GM19395 (cell line): ENCODE results near the gene CXCL8.
"Not testable (repeated sequence)": the region's sequence is repeated elsewhere in the genome, so short reads cannot be mapped to it uniquely, and the experiment has no call there.

Source experiments
- ATAC-seq: cut with Tn5 transposase; IDR thresholded peaks from one replicate; pipeline ENCODE4 v1.9.1; 2021; ENCODE audit warnings: mild to moderate bottlenecking, moderate library complexity; ENCODE audit not compliant: unreplicated experiment

The CXCL8 gene

DNA sequence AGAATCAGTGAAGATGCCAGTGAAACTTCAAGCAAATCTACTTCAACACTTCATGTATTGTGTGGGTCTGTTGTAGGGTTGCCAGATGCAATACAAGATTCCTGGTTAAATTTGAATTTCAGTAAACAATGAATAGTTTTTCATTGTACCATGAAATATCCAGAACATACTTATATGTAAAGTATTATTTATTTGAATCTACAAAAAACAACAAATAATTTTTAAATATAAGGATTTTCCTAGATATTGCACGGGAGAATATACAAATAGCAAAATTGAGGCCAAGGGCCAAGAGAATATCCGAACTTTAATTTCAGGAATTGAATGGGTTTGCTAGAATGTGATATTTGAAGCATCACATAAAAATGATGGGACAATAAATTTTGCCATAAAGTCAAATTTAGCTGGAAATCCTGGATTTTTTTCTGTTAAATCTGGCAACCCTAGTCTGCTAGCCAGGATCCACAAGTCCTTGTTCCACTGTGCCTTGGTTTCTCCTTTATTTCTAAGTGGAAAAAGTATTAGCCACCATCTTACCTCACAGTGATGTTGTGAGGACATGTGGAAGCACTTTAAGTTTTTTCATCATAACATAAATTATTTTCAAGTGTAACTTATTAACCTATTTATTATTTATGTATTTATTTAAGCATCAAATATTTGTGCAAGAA lies 2.3 kb downstream of the CXCL8 start:
- no peak for ATAC-seq

DNA sequence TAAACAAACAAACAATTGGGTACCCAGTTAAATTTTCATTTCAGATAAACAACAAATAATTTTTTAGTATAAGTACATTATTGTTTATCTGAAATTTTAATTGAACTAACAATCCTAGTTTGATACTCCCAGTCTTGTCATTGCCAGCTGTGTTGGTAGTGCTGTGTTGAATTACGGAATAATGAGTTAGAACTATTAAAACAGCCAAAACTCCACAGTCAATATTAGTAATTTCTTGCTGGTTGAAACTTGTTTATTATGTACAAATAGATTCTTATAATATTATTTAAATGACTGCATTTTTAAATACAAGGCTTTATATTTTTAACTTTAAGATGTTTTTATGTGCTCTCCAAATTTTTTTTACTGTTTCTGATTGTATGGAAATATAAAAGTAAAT lies 2.9 kb downstream of the CXCL8 start:
- no peak for ATAC-seq

DNA sequence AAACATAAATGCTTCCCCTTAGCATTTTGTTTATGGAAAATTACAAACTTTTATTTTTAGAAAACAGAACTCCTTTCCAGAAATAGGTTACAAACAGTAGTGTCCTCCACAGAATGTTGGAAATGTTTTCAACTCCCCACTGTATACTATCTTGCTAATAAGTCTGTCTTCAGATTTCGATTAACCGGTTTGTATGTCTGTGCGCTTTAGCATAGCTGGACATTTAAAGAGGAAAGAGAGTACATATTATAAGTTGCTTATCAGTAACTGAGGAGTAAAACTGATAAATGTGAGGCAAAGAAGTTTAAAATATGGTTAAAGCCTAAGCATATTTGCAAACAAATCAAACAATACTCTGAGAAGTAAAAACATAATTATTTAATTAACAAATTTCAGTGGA lies 3.4 kb downstream of the CXCL8 start:
- no peak for ATAC-seq

DNA sequence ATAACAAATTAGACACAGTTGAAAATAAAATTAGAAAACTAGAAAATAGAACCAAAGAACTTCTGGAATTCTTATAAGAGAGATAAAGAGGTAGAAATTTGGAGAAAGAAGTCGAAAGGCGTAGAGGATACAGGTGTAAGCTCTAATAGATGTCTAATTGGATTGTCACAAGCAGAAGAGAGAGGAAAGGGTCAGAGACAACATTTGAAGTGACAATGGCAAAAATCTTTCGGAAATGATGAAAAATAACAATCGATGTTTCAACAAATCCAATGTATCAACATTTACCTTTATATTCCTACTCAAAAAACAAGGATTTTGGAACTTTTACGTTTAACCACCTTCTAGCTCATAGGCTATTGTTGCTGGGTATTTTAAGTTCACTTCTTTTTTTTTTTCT lies 3.8 kb downstream of the CXCL8 start:
- ATAC-seq, result no peak

DNA sequence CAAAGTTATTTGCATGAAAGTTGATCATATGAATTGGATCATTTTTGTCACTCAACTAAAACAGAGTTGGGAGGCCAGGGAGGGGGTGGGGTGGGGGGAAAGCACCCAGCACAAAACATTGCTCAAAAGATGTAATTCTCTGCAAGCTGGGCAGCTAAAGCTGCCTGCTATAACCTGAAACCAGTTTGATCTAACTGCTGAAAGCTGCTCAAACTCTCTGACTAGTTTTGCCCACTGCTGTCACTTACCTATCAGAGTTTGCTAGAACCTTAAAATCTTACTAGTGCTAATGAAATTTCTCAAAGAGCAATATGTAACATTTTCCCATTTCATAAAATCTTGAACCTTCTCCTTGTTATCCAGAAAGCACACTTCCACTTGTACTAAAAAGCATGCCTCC lies 10.4 kb downstream of the CXCL8 start:
- peak; percentile 46 for ATAC-seq

DNA sequence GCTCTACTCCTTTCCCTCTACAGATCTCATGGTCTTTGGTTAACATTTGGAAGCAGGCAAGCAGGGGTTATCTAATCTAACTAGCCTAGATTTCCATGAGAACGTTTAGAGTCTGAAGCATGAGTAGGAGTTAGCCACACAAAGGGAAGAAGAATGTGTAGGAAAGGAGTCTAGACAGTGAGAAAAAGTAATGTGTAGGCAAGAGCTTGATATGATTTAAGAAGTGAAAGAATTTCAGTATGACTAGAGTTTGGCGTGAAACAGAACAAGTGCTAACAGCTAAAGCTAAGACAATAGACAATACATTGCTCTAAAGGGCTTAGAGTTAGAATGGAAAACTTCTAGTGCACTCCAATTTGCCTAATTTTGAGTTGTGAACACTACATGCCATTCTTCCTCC lies 10.8 kb downstream of the CXCL8 start:
- ATAC-seq, result peak; percentile 93

DNA sequence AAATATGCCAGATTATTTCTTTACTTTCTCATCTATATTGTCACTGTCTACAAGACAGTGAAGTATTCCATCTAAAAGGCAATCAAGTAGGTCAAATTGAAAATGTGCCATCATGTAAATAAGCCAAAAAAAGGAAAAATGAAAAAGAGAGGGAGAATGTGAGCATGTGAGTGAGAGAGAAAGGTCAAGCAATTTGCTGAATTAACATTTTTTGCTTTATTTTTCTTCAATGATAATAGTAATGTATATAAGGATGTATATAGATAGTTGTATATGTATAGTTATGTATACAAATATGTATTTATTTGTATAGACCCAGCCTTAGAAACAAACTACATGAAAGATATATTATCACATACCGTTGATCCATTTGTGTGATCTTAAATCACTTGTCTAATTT lies 11.5 kb downstream of the CXCL8 start:
- ATAC-seq, result no peak

DNA sequence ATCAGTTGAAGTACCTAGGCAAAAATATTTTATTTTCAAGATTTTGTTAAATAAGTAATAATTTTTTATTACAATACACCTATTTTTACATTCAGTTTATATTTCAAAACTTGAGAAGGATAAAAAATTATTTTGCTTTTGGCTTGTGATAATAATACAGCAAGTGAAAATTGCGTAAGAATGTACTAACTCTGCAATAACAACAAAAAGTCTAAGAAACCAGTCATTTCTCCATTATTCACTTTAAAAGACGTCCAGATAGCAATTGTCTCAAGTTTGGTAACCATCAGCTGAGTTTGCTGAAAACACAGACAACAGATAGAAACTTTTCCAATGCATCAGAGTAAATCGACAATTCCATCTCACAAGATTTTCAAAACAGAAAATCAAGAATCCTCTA lies 12.1 kb downstream of the CXCL8 start:
- ATAC-seq, result no peak

DNA sequence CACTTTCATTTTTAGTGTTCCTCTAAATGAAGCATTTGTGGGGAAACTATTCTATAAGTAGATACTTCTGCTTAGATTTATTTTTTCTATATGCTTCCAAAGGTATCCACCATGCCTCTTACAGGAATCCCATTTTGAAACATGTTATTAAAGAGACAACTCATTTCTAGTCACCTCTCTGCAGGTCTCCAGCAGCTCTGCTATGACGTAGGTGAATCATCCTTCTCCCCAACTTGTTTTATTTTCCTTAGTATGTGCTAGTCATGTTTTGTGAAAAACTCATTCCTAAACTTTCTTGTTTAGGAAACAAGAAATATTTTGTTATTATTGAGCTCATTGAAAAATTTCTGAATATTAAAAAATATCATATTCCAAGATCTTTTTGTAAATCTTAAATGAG lies 12.8 kb downstream of the CXCL8 start:
- ATAC-seq, result no peak

DNA sequence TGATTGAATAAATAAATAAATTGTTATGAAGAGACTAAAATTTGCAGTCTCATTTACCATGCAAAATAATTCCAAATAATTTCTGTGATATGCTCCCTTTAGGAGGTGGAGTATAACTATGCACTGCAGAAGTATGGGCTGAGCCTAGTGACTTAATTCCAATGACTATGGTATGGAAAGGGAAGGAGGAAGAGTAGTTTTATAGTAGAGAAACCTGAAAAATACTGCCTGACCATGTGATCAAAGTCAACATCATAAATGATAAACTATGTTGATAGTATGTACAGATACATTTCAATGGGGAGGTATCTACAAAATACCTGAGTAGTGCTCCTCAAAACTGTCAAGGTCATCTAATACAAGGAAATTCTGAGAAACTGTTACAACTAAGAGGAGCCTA lies 14.6 kb downstream of the CXCL8 start:
- ATAC-seq, result no peak

DNA sequence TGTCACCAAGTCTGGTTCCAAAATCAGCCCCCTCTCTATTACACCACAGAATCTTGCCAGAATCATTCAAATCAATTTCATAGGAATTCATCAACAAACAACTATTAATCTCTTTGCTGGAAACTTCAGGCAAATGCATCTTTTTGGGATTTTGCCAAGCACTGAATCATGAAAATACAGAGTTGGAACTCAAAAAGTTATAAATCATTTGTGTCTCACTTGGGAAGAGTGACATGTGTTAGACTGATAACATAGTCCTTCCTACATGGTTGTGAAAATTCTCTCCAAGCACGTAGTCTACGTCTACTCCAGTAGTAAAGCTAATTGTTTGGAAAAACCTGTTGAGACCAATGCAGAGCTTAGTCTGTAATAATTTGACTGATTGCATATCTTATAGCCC lies 19.0 kb downstream of the CXCL8 start:
- no peak for ATAC-seq

DNA sequence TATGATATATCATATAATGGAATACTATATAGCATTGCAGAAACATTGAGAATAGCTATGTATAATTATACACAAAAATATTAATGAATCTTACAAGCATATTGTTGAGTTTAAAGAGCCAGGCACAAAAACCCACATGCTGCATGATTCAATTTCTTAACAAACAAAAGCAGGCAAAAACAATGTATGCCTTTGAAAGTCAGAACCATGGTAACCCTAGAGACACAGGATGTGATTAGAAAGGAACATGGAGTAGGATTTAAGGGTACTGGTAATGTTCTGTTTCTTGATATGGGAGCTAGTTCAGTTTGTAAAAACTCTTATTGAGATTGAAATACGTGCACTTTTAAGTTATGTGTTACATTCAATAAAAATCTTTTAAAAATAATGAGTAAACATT lies 21.5 kb downstream of the CXCL8 start:
- peak; percentile 25 for ATAC-seq

DNA sequence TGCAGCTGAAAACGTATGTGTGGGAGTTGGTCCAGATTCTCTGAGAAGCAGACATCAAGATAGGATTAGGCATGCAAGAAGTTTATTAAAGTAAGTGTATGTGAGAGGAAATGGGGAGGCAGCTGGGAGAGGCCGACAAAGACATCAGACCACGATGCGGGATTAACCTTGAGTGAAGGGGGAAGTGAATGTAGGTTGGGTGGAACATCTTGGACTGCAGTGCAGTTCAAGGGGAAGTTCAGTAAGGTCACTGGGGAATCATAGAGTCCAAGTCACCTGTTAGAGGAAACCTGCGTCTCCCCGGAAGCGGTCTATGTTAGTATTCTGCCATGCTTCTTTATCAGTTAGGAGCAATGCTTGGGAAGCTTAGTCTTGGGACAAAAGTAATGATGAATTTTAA lies 22.0 kb downstream of the CXCL8 start:
- peak; percentile 70 for ATAC-seq

DNA sequence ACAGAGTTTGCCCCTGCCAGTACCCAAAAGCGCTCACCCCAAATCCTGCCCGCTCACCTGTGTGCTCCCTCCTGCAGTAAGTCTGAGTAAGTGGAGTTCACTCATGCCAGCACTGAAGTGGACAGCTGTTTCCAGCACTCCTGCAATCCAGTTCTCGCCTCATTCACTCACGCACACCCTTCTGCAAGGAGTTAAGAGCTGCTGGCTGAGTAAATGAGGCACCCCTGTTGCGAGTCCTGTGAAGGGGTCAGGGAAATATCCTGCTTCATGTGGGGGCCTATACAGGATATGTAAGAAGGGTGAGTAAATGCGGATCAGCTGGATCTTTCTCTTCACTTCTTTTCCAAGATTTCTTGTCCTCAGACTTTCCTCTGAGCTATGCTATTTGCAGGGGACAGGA lies 23.5 kb downstream of the CXCL8 start:
- no peak for ATAC-seq

DNA sequence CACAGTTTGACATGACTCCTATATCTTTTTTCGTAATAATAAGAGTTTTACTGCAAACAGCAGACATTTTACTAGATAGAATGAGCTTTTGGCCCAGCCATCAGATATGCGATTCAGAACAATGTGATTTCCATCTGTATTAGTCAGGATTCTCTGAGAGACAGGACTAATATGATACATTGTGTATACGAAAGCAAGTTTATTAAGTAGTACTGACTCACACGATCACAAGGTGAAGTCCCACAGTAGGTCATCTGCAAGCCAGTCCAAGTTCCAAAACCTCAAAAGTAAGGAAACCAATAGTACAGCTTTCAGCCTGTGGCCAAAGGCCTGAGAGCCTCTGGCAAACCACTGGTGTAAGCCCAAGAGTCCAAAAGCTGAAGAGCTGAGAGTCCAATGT lies 24.1 kb downstream of the CXCL8 start:
- ATAC-seq, result no peak

DNA sequence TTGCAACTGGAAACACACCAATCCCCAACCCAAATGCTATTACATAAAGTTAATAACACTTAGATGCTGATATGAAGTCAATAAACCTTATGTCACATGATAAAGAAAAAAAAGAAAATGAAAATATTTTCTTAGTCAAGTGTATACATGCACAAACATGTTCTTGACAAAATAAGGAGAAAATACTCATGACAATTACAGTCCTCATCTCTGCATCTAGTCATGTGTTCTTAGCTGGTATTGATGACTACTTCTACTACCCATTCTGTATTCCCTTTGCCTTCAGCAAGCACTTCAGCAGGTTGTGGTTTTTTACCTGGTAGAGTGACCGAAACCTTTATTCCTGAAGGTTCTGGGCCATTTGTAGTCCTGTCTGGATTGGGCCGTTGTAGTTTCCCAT lies 24.9 kb downstream of the CXCL8 start:
- no peak for ATAC-seq

DNA sequence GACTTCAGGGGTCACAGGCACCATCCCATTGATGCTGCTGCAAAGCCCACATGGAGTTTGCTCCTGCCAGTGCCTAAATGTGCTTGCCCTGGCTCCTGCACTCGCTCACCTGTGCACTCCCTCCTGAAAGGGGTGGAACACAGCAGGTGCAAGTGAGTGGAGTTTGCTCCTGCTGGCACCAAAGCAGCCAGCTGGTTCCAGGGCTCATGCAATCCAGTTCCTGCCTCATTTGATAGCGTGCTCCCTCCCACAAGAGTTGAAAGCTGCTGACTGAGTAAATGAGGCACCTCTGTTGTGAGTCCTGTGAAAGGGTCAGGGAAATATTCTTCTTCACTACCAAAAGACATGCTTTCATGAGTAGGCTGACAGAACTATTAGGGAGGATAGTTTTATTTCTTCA lies 30.5 kb downstream of the CXCL8 start:
- ATAC-seq, result no peak

DNA sequence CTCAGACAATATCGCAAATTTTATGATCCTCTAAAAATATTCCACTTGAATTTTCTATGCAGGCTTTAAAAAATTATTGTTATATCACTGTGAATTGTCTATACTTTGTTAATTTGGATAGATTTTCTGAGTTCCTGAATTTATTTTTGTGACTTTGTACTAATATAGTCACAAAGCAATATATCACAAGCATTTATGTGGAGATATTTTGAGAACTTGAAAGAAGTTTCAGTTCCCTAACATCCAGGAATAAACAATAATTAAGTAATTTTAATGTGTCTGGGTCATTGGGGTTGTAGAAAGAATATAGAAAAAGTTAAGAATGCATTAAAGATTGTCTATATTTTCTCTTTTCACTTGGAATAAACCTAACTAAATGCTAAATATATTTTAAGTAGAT lies 32.0 kb downstream of the CXCL8 start:
- ATAC-seq, result no peak

DNA sequence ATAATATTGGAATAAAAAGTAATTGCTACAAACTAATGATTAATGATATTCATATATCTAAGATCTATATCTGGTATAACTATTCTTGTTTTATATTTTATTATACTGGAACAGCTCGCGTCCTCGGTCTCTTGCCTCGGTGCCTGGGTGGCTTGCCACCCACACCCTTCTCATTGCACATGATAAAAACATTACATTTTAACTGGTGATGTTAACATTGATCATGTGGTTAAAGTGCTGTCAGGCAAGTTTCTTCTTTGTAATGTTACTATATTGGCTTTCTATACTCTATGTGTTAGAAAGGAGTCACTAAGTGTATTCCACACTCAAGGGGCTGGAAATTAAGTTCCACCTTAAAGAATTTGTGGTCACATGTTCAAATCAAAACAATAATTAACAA lies 34.0 kb downstream of the CXCL8 start:
- ATAC-seq, result not testable (repeated sequence)

DNA sequence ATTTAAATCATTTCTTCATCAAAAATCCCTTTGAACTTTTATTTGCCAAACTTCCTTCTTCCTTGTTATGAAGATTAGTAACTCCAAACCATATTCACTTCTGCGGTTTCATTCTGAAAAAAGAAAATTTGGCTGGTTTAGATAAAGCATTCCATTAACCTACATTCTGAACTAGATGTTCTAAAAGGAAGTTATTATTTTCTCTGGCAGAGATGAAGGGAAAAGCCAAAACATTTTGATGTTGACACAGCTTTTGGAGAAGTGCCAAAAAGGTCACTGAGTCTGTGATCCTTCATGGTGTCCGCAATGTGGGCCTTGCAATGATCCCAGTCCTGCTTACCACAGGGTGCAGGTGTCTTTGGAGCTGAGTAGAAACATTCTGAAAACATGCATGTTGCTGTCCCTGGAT lies 36.0 kb downstream of the CXCL8 start:
- ATAC-seq, result no peak

DNA sequence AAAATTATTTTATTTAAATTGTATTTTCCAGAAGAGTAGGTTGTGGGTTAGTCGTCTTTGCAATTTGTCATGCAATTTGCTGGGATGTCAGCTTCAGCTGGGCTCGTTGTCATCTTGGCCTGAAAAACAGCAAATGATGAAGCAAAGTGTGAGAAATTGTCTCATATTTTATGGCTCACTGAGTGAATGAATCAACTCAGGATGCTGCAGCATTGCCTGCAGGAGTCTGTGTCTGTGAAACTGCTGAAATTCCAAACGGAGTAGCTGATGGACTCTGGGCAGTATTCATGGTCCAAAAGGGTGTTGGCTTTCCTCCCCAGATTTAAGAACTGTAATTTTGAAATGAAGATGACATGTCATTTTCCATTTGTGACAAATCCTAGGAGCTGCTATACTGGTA lies 37.2 kb downstream of the CXCL8 start:
- ATAC-seq, result no peak

DNA sequence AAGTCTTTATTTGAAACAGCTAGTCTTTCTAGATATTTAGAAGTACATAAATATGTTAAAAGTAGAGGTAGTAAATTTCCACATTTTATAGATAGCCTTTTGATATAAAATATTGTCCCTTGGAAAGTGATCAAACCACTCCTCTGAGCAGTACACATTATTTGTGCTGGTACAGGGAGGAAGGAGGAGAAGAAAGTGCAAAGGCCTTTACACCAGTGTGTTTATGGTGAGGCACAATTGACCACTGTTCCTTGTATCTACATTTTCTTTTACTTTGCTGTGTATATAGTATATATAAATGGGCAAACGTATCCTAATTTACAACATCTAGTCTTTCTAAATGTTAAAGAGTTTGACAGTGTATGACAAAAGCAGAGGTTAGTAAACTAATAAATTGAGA lies 39.9 kb downstream of the CXCL8 start:
- no peak for ATAC-seq

DNA sequence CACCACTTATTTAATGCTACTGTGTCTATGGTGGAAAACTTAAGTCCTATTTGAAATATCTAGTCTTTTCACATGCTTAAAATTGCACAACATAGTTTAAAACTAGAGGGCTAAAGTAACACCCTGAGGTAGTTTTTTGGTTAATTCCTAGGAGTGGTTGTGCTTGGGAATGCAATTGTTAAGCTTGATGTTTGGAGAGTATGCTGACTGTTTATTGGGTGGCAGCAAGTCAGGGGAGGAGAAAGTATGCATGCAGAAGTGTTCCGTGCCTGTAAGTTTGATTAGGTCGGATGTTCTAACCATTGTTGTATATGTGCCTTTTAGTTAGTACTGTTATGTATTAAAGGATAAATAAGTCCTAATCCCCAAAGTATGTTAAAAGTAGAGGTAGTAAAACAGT lies 40.5 kb downstream of the CXCL8 start:
- no peak for ATAC-seq

DNA sequence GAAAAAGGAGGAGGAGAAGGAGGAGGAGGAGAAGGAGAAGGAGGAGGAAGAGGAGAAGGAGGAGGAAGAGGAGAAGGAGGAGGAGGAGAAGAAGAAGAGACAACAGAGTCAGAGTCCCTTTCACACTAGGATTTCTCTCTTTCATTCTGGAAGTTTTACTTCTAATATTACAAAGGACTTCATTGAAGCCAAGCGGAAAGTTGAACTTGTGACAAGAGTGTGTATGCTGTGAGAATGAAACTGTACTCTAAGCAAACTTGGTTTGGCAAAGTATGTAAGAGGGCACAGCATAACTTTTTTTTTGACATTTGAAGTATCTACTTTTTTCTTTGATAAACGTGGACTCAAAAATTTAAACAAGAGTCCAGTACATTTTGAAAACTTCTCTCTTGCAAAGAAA lies 48.0 kb downstream of the CXCL8 start:
- ATAC-seq, result no peak
